Measurements from ENCODE around the gene IRF2BPL. TPM values are rescaled to one million over a fixed set of nuclear protein-coding genes. Genes with fewer than 3 reads are reported as not detected.

Gene IRF2BPL
- polyA plus RNA-seq, 1 donor = 26.9 TPM

- no peak for DNase-seq
Measured at GRCh38 chr14:77053046-77053841, 24.7 kb upstream of the IRF2BPL start.

GRCh38 chr14:77052281-77053044, 24.0 kb upstream of the IRF2BPL start:
- DNase-seq = no peak

- no peak for DNase-seq
Measured at GRCh38 chr14:77051116-77051515, 22.6 kb upstream of the IRF2BPL start.

- no peak for DNase-seq
Measured at GRCh38 chr14:77046721-77047120, 18.2 kb upstream of the IRF2BPL start.

- no peak for DNase-seq
Measured at GRCh38 chr14:77045238-77046162, 17.0 kb upstream of the IRF2BPL start.

GRCh38 chr14:77044783-77045237, 16.3 kb upstream of the IRF2BPL start:
- no peak for DNase-seq

GRCh38 chr14:77043984-77044485, 15.5 kb upstream of the IRF2BPL start:
- no peak for DNase-seq

GRCh38 chr14:77043177-77043983, 14.9 kb upstream of the IRF2BPL start:
- DNase-seq = no peak

- peak; percentile 84 for DNase-seq
Measured at GRCh38 chr14:77041881-77042545, 13.5 kb upstream of the IRF2BPL start.

GRCh38 chr14:77040741-77041653, 12.5 kb upstream of the IRF2BPL start:
- DNase-seq = no peak

- peak; percentile 96 for DNase-seq
Measured at GRCh38 chr14:77040059-77040740, 11.7 kb upstream of the IRF2BPL start.

- peak; percentile 78 for DNase-seq
Measured at GRCh38 chr14:77039285-77040058, 11.0 kb upstream of the IRF2BPL start.

GRCh38 chr14:77037938-77038568, 9.5 kb upstream of the IRF2BPL start:
- DNase-seq = no peak

GRCh38 chr14:77037215-77037937, 8.9 kb upstream of the IRF2BPL start:
- no peak for DNase-seq

GRCh38 chr14:77036484-77037214, 8.1 kb upstream of the IRF2BPL start:
- DNase-seq = no peak

- no peak for DNase-seq
Measured at GRCh38 chr14:77035267-77035666, 6.8 kb upstream of the IRF2BPL start.
